Stimulated activated CD4-positive, alpha-beta T cell treated with anti-CD3 and anti-CD28 coated beads, TNF-alpha, amount 100 ng/mL, for 1 hour (primary cell): ENCODE results near the gene NUP214.
"Not testable (repeated sequence)": the region's sequence is repeated elsewhere in the genome, so short reads cannot be mapped to it uniquely, and the experiment has no call there.

ENCODE experiments used
- DNase-seq, 3 donors: peaks; one replicate each; pipeline ENCODE4 v3.0.0-alpha.2; 2020; ENCODE audit warnings: low read depth in 3 of 3, low spot score in 1 of 3

Gene NUP214

GRCh38 chr9:131115360-131115742, 10.0 kb upstream of the NUP214 start:
- not testable (repeated sequence) for DNase-seq

GRCh38 chr9:131116281-131117120, 8.9 kb upstream of the NUP214 start:
- DNase-seq, result no peak

GRCh38 chr9:131117121-131117761, 8.1 kb upstream of the NUP214 start:
- no peak for DNase-seq

GRCh38 chr9:131117762-131118145, 7.6 kb upstream of the NUP214 start:
- DNase-seq, result no peak

GRCh38 chr9:131119600-131119999, 5.8 kb upstream of the NUP214 start:
- no peak for DNase-seq

GRCh38 chr9:131120620-131121228, 4.7 kb upstream of the NUP214 start:
- no peak for DNase-seq

GRCh38 chr9:131121346-131121745, 4.0 kb upstream of the NUP214 start:
- no peak for DNase-seq

GRCh38 chr9:131122158-131122557, 3.2 kb upstream of the NUP214 start:
- no peak for DNase-seq

GRCh38 chr9:131125038-131125287, 423 bp upstream of the NUP214 start:
- no peak for DNase-seq

- no peak for DNase-seq
These were observed 657 bp downstream of the NUP214 start for GRCh38 chr9:131126059-131126426.

GRCh38 chr9:131129183-131129582, 3.8 kb downstream of the NUP214 start:
- no peak for DNase-seq

- no peak for DNase-seq
These were observed 13.3 kb downstream of the NUP214 start for GRCh38 chr9:131138676-131139075.

GRCh38 chr9:131140112-131140511, 14.7 kb downstream of the NUP214 start:
- no peak for DNase-seq

GRCh38 chr9:131140550-131140949, 15.2 kb downstream of the NUP214 start:
- no peak for DNase-seq

GRCh38 chr9:131142160-131142559, 16.8 kb downstream of the NUP214 start:
- DNase-seq, result no peak

GRCh38 chr9:131144201-131144600, 18.8 kb downstream of the NUP214 start:
- DNase-seq, result no peak

GRCh38 chr9:131145245-131145644, 19.9 kb downstream of the NUP214 start:
- DNase-seq, result no peak

GRCh38 chr9:131146186-131146585, 20.8 kb downstream of the NUP214 start:
- no peak for DNase-seq

- DNase-seq, result no peak
These were observed 22.9 kb downstream of the NUP214 start for GRCh38 chr9:131148276-131148675.

- no peak for DNase-seq
These were observed 23.7 kb downstream of the NUP214 start for GRCh38 chr9:131148966-131149687.

- no peak for DNase-seq
These were observed 24.3 kb downstream of the NUP214 start for GRCh38 chr9:131149688-131150053.

- DNase-seq, result no peak
These were observed 28.2 kb downstream of the NUP214 start for GRCh38 chr9:131153595-131153994.
